Measurements from ENCODE around the gene HNRNPM.

- TF ChIP-seq CTCF (IDR thresholded peaks at IDR 0.05) (no peak), ZFX (IDR thresholded peaks at IDR 0.05; ENCODE audit: borderline replicate concordance) (no peak)
Measured at GRCh38 chr19:8453616-8454015, 8.8 kb downstream of the HNRNPM start.
